NCI-H2227 (cell line): ENCODE measurements around the gene PIH1D2.
"Not testable (repeated sequence)": the region's sequence is repeated elsewhere in the genome, so short reads cannot be mapped to it uniquely, and the experiment has no call there.

Source experiments
- DNase-seq: peaks from one replicate; lab custom pipeline; 2025; ENCODE audit not compliant: unreplicated experiment; lab: John Stamatoyannopoulos, UW

The PIH1D2 gene

GRCh38 chr11:112058103-112058502, 15.7 kb downstream of the PIH1D2 start:
- DNase-seq: no peak

GRCh38 chr11:112057170-112057569, 16.6 kb downstream of the PIH1D2 start:
- DNase-seq: no peak

- no peak for DNase-seq
Measured at GRCh38 chr11:112051768-112052167, 22.0 kb downstream of the PIH1D2 start.

DNA sequence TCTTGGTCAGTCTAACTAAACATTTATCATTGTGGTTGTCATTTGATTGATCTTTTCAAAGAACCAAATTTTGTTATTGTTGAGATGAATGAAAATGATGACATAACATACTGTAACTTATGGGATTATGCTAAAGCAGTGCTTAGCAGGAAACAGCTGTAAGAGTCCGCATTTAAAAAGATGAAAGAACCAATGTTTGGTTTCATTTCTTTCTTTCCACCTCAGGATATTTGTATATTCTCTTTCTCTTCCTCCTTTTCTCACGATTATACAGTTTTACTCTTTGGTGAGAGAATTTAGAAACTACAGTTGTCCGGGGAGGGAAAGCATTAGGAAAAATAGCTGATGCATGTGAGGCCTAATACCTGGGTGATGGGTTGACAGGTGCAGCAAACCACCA, 23.1 kb downstream of the PIH1D2 start:
- no peak for DNase-seq

DNA sequence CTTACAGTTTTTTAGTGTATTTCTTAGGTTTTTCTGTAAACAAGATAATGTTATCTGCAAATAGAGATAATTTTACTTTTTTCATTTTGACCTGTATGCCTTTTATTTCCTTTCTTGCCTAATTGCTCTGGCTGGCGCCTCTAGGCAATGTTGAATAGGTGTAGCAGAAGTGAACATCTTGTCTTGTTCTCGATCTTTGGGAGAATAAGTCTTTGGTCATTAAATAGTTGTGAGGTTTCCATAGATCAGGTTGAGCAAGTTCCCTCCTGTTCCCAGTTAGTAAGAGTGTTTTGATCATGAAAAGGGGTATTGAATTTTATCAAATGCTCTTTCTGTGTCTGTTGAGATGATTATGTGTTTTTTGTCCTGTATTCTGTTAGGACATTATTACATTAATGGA, 24.0 kb downstream of the PIH1D2 start:
- DNase-seq: no peak

- not testable (repeated sequence) for DNase-seq
Measured at GRCh38 chr11:112048256-112048655, 25.6 kb downstream of the PIH1D2 start.

DNA sequence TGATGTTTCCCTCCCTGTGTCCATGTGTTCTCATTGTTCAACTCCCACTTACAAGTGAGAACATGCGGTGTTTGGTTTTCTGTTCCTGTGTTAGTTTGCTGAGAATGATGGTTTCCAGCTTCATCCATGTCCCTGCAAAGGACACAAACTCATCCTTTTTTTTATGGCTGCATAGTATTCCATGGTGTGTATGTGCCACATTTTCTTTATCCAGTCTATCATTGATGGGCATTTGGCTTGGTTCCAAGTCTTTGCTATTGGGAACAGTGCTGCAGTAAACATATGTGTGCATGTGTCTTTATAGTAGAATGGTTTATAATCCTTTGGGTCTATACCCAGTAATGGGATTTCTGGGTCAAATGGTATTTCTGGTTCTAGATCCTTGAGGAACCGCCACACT, 27.2 kb downstream of the PIH1D2 start:
- DNase-seq: not testable (repeated sequence)

DNA sequence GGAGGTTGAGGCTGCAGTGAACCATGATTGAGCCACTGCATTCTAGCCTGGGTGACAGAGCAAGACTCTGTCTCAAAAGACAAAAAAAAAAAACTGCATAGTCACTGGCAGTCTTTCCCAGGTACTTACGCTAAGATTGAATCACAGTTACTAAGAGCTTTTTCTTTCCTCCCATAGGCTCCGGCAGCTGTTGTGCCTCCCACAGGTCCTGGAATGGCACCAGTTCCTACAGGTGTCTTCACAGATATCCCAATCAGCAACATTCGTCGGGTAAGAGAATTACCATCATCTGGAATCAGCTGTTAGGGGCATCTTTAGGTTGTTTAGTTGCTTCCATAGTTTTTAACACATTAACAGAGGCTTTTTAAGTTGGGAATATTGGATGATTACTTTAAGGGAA, 28.9 kb downstream of the PIH1D2 start:
- DNase-seq: no peak

DNA sequence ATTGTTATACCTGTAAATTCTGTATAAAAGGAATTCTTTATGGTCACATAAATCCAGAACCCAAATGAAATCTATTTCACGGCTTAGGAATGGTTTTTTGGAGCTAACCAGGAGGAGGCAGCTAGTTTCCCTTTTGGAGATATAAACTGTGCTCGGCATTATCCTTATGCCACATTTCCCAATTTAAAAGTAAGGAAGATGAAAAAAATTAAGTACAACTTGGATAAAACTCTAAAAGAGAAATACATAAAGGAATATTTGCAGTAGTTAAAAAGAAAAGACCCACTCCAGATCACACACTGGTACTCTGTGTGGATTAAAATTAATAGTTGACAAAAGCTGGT, 30.9 kb downstream of the PIH1D2 start:
- DNase-seq: no peak

- DNase-seq: no peak
Measured at GRCh38 chr11:112042161-112042960, 31.5 kb downstream of the PIH1D2 start.

- no peak for DNase-seq
Measured at GRCh38 chr11:112037527-112037926, 36.3 kb downstream of the PIH1D2 start.

GRCh38 chr11:112033902-112034301, 39.9 kb downstream of the PIH1D2 start:
- no peak for DNase-seq

- no peak for DNase-seq
Measured at GRCh38 chr11:112029460-112029859, 44.4 kb downstream of the PIH1D2 start.

DNA sequence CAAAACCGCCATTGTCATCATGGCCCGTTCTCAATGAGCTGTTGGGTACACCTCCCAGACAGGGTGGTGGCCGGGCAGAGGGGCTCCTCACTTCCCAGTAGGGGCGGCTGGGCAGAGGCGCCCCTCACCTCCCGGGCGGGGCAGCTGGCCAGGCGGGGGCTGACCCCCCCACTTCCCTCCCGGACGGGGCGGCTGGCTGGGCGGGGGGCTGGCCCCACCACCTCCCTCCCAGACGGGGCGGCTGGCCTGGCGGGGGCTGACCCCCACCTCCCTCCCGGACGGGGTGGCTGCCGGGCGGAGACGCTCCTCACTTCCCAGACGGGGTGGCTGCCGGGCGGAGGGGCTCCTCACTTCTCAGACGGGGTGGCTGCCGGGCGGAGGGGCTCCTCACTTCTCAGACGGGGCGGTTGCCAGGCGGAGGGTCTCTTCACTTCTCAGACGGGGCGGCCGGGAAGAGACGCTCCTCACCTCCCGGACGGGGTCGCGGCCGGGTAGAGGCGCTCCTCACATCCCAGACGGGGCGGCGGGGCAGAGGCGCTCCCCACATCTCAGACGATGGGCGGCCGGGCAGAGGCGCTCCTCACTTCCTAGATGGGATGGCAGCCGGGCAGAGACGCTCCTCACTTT, 46.9 kb downstream of the PIH1D2 start:
- not testable (repeated sequence) for DNase-seq

DNA sequence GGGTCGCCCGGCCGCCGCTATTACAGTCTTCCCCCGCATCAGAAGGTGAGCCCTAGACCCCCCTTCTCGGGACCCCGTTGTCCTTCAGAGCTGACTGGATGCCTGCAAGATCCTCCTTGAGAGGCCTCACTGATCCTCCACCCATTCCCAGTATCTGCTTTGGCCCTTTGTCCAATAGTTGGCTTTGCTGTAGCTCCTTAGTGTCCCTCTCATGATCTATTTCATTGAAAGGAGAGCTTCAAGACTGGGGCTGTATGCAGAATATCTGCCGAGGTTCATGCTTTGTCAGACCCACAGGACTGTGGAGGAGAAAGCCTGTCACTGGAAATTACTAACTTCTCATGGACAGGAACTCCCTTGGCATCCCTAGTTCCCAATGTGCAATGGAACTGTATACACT, 48.1 kb downstream of the PIH1D2 start:
- DNase-seq: peak; percentile 36

DNA sequence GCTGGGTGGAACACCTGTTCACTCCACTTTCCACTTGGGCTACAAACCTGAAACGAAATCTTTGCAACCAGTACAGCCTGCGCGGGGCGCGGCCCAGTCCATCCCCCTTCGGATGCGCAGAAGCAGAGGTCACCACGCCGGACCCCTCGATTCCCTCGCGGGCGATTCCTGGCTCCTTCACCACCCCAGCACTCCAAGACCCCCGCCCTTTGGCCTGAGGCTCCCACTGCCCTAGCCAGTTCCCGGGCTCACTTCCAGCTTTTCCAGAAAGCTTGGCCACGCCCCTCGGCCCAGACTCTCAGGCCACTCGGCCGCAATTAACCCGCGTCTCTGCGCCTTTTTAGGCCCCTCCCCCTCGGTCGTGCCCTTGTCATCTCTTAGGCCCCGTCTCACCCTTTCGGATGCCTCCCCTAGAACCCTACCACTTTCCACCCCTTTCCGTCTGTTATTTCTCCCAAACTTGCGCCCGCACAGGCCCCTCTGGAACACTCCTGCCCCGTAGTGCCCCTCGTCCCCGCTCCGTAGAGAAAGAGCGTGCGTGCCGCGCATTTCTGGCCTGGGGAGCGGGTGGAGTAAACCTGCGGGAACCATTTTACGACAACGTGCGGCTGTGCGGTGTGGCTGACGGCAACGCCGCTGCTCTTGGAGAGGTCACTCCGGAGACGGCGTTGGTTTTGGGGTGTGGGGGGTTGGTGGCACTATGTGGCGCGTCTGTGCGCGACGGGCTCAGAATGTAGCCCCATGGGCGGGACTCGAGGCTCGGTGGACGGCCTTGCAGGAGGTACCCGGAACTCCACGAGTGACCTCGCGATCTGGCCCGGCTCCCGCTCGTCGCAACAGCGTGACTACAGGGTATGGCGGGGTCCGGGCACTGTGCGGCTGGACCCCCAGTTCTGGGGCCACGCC, 48.8 kb downstream of the PIH1D2 start, which contains the start of gene DLAT:
Gene DLAT (plus strand): TSS at position 636 of the 906 bp plus-strand sequence. CDS start 65 bp downstream, at position 701.
- DNase-seq: peak; percentile 85

DNA sequence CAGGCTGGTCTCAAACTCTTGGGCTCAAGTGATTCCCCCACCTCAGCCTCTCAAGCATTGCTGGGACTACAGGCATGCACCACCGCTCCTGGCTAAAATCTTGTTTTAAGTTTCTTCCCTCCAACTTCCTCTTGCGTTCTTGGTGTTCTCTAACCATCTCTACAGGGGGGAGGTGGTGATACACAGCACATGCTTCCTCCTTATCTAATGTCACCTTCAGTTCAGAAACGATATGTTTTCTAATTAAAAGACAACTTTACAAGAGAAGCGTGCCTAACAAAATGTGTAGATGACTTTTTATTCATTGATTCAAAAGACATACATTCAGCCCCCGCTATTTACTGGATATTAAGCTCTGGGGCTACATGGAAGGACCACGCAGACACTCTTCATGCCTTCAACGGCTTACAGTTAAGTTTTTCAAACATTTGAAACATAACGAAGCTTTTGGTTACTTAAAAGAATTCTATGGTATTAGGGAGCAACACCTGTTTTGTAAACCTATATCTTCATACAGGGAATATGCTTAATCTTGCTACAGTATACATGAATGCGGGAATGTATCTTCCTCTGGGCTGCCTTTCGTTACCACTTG, 49.5 kb downstream of the PIH1D2 start:
- peak; percentile 2 for DNase-seq

- DNase-seq: no peak
Measured at GRCh38 chr11:112023104-112023503, 50.7 kb downstream of the PIH1D2 start.

DNA sequence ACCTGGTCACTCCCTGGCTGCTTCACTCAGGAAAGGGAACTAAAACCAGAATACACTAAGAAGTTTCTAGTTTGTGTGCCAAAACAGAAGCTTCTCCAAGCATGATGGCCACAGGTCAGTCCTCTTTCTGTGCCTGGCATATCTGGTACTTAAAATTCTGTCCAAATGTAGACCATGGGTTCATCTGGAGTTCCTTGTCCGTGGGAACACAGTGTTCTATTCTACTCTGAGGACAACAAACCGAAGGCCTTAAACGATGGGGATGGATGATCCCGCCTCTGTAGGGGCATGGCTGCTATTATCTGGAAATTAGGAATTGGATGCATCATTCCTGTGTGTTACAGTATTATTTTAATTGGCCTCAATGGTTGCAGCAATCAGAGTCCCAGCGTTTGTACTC, 54.8 kb downstream of the PIH1D2 start:
- no peak for DNase-seq
